Neural progenitor cell (in vitro differentiated cells): Measurements from ENCODE around the gene RNF213.

Source experiments
- EZH2phosphoT487 ChIP-seq: fragments of 200-600 bp; sonication (generic); IDR thresholded peaks from 2 replicates; pipeline ENCODE4 v1.6.1; 2017; ENCODE audit warnings: antibody characterized with exemption
- TF ChIP-seq, protein P1 (sequence below): fragments of 200-600 bp; sonication (generic); IDR thresholded peaks from 2 replicates; pipeline ENCODE4 v1.5.1; 2017; ENCODE audit warnings: antibody characterized with exemption, mild to moderate bottlenecking

DNA sequence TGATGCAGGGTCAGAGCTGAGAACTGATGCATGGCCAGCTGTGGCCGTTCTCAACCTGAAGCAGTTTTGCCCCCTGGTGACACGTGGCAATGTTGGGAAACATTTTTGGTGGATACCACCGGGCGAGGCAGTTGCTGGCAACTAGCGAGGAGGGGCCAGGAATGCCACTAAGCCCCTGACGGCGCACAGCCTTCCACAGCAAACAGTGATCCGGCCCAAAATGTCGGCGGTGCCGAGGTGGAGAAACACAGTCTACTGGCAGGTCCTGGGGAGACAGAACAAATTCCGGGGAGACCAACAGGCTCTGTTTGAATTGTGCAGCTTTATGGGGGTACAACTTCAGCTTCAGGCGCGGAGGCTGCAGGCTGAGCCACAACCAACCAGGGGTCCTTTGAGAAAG is 32.2 kb upstream of the RNF213 start:
- TF ChIP-seq EZH2phosphoT487, result no peak
- TF ChIP-seq, protein P1, sequence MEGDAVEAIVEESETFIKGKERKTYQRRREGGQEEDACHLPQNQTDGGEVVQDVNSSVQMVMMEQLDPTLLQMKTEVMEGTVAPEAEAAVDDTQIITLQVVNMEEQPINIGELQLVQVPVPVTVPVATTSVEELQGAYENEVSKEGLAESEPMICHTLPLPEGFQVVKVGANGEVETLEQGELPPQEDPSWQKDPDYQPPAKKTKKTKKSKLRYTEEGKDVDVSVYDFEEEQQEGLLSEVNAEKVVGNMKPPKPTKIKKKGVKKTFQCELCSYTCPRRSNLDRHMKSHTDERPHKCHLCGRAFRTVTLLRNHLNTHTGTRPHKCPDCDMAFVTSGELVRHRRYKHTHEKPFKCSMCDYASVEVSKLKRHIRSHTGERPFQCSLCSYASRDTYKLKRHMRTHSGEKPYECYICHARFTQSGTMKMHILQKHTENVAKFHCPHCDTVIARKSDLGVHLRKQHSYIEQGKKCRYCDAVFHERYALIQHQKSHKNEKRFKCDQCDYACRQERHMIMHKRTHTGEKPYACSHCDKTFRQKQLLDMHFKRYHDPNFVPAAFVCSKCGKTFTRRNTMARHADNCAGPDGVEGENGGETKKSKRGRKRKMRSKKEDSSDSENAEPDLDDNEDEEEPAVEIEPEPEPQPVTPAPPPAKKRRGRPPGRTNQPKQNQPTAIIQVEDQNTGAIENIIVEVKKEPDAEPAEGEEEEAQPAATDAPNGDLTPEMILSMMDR, result no peak
